ENCODE measurements around the gene ENPP5.

DNA sequence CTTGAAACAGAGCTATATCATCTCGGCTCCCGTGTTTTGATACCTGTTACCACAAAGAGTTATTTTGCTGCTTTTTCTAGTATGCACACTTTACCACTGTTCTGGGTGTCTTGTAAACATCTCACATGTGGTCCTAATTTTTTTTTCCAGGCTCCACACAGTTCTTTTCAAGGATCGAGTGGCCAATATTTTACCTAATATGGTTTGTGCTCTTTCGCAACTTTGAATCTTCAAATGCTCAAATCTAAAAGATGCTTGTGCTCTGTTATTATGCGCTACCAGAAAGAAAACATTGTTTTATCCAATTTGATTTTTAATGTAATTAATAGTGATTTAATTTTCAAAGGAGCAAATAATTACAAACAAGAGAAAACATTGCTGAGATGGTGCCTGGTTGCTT is 10.7 kb downstream of the ENPP5 start:
- TF ChIP-seq FOXK2 (IDR thresholded peaks at IDR 0.05) (no peak), FOXA1 (IDR thresholded peaks at IDR 0.05) (no peak), SP1 (IDR thresholded peaks at IDR 0.05) (no peak), FOXM1 (IDR thresholded peaks at IDR 0.05; ENCODE audit: borderline replicate concordance) (no peak), ARNT (IDR thresholded peaks at IDR 0.05) (no peak), L3MBTL2 (conservative IDR thresholded peaks at IDR 0.05) (no peak), ELF4 (IDR thresholded peaks at IDR 0.05) (no peak), BHLHE40 (IDR thresholded peaks at IDR 0.05; ENCODE audit: borderline replicate concordance) (no peak), TARDBP (IDR thresholded peaks at IDR 0.05) (no peak), CTBP1 (IDR thresholded peaks at IDR 0.05; ENCODE audit: borderline replicate concordance) (no peak), SUZ12 (IDR thresholded peaks at IDR 0.05) (no peak)
- TF ChIP-seq, protein P1, sequence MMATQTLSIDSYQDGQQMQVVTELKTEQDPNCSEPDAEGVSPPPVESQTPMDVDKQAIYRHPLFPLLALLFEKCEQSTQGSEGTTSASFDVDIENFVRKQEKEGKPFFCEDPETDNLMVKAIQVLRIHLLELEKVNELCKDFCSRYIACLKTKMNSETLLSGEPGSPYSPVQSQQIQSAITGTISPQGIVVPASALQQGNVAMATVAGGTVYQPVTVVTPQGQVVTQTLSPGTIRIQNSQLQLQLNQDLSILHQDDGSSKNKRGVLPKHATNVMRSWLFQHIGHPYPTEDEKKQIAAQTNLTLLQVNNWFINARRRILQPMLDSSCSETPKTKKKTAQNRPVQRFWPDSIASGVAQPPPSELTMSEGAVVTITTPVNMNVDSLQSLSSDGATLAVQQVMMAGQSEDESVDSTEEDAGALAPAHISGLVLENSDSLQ (IDR thresholded peaks at IDR 0.05), result no peak

All from HEK293T (cell line).